PFSK-1 (cell line): Measurements from ENCODE around the gene HLA-DMB.

ENCODE experiments used
- POLR2AphosphoS5 ChIP-seq: IDR thresholded peaks from 2 replicates; pipeline ENCODE4 v1.6.1; 2012; ENCODE audit warnings: low read depth, mild to moderate bottlenecking, control low read depth, low read length, moderate library complexity
- TAF1 ChIP-seq: IDR thresholded peaks from 2 replicates; pipeline ENCODE4 v1.6.1; 2012; ENCODE audit warnings: low read length, control low read depth, borderline replicate concordance; ENCODE audit not compliant: insufficient read depth

DNA sequence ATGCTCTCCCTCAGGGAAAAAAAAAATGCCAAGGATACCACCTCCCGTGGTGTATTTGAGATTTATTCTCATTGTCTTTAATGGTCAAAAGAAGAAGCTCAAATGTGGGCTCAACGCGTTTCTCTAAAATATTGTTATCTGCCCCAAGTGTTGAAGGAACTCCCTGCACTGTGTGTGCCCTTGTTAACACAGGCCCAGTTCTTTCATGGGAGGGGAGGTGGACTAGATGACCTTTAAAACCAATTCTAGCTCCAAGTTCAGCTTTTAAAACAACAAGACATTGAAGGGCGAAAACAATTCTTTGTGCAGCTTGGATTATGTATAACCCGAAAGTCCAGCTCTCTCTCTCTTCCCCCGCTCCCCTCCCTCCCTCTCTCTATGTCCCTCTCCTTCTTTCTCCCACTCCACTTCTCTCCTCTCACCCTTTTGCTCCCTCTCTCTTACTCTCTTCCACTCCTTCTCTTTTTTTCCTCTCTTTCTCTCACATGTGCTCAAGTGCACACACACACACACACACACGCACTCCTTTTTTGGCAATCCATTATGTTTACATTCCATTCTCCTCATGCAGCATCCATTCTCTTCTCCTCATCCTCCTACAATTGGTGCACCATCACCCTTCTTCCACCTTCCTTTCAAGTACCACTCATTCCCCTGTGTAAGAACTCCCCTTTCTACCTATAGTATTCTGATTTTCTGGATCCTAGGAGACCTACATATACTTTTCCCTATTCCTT, 8.5 kb downstream of the HLA-DMB start:
- TF ChIP-seq POLR2AphosphoS5, result no peak
- TF ChIP-seq TAF1, result no peak
